Mucosa of rectum (tissue), 2 donors: Measurements from ENCODE around the gene COMMD1.
"Not testable (repeated sequence)": the region's sequence is repeated elsewhere in the genome, so short reads cannot be mapped to it uniquely, and the experiment has no call there.

Experiments used
- H3K27ac ChIP-seq, 2 donors: one replicate each; pipeline ENCODE4 v1.7.0; 2013; ENCODE audit warnings: inconsistent platforms in 2 of 2, low read depth in 2 of 2, low read length in 2 of 2
- H3K27me3 ChIP-seq, 2 donors: one replicate each; pipeline ENCODE4 v1.7.0; 2013; ENCODE audit warnings: low read length in 2 of 2; ENCODE audit not compliant: control insufficient read depth in 2 of 2, insufficient read depth in 2 of 2
- H3K36me3 ChIP-seq, 2 donors: one replicate each; pipeline ENCODE4 v1.7.0; 2013; ENCODE audit warnings: low read length in 2 of 2; ENCODE audit not compliant: control insufficient read depth in 2 of 2, insufficient read depth in 2 of 2
- H3K4me1 ChIP-seq, 2 donors: one replicate each; pipeline ENCODE4 v1.7.0; 2013; ENCODE audit warnings: low read length in 2 of 2, mild to moderate bottlenecking in 1 of 2; ENCODE audit not compliant: control insufficient read depth in 2 of 2, insufficient read depth in 2 of 2
- H3K4me3 ChIP-seq, 2 donors: one replicate each; pipeline ENCODE4 v1.7.0; 2013; ENCODE audit warnings: low read length in 2 of 2
- H3K9ac ChIP-seq, 2 donors: one replicate each; pipeline ENCODE4 v1.7.0; 2013; ENCODE audit warnings: low read length in 2 of 2, low read depth in 1 of 2, mild to moderate bottlenecking in 1 of 2
- H3K9me3 ChIP-seq, 2 donors: one replicate each; pipeline ENCODE4 v1.7.0; 2013; ENCODE audit warnings: low read length in 2 of 2; ENCODE audit not compliant: control insufficient read depth in 2 of 2
- donor health status: healthy.
- donor health status: Normal muscosa, but diverticular disease.

The COMMD1 gene

DNA sequence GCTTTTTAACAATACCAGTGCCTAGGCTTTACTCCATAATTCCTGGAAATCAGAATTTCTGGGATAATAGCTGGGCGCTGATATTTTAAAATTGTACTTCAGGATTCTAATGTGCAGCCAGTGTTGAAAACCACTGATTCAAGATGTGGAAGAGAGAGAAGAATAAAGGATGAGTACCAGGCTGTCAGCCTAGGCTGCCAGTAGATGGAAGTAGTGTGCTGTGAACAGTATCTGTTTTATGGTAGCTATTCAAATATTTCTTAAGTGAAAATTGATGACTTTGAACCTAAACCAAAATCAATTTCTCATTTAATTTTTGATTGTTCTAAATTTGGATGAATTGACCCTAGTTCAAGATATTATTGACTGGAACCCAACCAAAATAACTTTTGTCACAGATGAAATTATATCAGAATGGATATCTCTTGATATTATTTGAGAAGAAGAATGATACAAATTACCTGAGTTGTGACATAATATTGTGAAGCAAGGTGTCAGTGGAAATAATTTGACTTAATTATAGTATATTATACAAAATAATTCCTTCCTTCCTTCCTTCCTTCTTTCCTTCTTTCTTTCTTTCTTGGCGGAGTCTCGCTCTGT is 88.0 kb downstream of the COMMD1 start:
- H3K9ac ChIP-seq: no peak overlapping the region

DNA sequence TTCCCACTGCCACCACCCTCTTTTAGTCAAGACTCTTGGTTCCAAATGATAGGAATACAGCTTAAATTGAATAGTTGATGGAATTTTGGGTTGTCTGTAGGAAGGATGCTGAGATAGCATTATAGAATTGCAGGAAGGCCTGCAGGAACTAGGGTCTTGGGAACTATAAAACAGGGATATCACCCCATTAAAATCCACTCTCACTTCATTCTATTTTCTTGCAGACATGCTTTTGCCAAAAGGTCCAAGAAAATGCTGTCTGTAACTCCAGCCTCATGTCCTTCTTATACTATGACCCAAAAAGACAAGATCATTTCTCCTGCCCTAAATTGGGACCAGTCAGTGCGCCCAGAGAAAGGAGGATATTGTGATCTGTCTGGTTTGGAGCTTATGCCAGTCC is 89.1 kb downstream of the COMMD1 start:
- Histone ChIP-seq H3K4me1 (no peaks in the 10 kb centered on the region), H3K9me3 (no peaks in the 10 kb centered on the region), H3K9ac (no peak overlapping the region), H3K27ac (no peak overlapping the region), H3K36me3 (no peaks in the 10 kb centered on the region), H3K27me3 (no peaks in the 10 kb centered on the region), H3K4me3 (no peak overlapping the region)

More for the DNA sequence above, 88.0 kb downstream of the COMMD1 start:
- Histone ChIP-seq H3K36me3 (no peaks in the 10 kb centered on the region), H3K9me3 (no peaks in the 10 kb centered on the region), H3K4me3 (no peak overlapping the region), H3K27me3 (no peaks in the 10 kb centered on the region), H3K27ac (no peak overlapping the region), H3K4me1 (no peaks in the 10 kb centered on the region)

DNA sequence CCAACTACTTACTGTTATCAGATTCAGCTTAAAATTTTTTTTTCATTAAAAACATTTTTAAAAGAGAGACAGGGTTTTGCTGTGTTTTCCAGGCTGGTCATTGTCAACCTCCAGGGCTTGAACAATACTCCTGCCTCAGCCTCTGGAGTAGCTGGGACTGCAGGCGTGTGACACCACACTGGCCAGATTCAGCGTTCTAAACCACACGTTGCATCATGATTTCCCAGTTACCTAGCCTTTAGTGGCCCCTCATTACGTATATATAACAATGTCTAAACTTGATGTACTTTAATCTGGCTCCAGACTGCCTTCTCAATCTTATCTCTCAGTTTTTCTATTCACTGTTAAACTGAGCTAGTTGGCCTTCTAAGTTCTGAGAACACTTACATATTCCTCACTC is 89.6 kb downstream of the COMMD1 start:
- no peak overlapping the region for H3K27ac ChIP-seq

DNA sequence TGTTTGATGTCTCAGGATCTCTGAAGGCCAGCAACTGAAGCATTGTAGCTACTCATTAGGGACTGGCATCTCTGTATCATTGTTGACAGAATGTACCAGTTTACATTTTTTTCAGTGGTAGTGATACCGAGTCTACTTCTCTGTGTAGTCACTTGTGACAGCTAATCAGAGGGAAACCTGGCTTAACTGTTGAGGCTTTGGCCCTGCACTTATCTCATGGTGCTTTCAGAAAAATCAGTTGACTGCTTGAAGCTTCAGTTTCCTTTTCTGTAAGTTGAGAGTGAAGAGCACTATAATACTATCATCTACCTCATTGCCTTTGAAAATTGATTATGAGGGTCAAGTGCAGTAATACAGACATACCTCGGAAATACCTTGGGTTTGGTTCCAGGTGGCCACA is 90.0 kb downstream of the COMMD1 start:
- H3K9me3 ChIP-seq: no peaks in the 10 kb centered on the region
- no peak overlapping the region for H3K27ac ChIP-seq

More for the DNA sequence above, 89.6 kb downstream of the COMMD1 start:
- Histone ChIP-seq H3K9ac (no peak overlapping the region), H3K36me3 (no peaks in the 10 kb centered on the region), H3K4me3 (no peak overlapping the region), H3K9me3 (no peaks in the 10 kb centered on the region), H3K4me1 (no peaks in the 10 kb centered on the region), H3K27me3 (no peaks in the 10 kb centered on the region)

DNA sequence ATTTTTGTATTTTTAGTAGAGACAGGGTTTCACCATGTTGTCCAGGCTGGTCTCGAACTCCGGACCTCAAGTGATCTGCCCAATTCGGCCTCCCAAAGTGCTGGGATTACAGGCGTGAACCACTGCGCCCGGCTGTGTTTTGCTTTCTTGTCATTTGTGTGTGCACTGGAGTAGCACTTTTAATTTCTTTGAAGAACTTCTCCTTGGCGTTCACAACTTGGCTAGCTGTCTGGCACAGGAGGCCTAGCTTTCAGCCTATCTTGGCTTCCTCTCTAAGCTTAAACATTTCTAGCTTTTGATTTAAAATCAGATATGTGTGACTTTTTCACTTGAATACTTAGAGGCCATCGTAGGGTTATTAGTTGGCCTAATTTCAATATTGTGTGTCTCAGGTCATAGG is 93.0 kb downstream of the COMMD1 start:
- Histone ChIP-seq H3K27ac (no peak overlapping the region), H3K9ac (no peak overlapping the region), H3K9me3 (no peaks in the 10 kb centered on the region), H3K27me3 (no peaks in the 10 kb centered on the region), H3K4me3 (no peak overlapping the region), H3K4me1 (no peaks in the 10 kb centered on the region), H3K36me3 (peaks cover 3 to 6% of the 10 kb centered on the region in 2 donors)

More for the DNA sequence above, 90.0 kb downstream of the COMMD1 start:
- Histone ChIP-seq H3K36me3 (peaks cover 0 to under 1% of the 10 kb centered on the region in 2 donors), H3K4me1 (no peaks in the 10 kb centered on the region), H3K27me3 (no peaks in the 10 kb centered on the region), H3K9ac (no peak overlapping the region), H3K4me3 (no peak overlapping the region)

GRCh38 chr2:62000538-62000937 is 95.1 kb downstream of the COMMD1 start:
- Histone ChIP-seq H3K27ac (no peak overlapping the region), H3K9ac (no peak overlapping the region), H3K4me1 (peaks cover 0 to 5% of the 10 kb centered on the region in 2 donors), H3K27me3 (no peaks in the 10 kb centered on the region), H3K36me3 (peaks cover 3 to 6% of the 10 kb centered on the region in 2 donors), H3K9me3 (no peaks in the 10 kb centered on the region), H3K4me3 (no peak overlapping the region)

GRCh38 chr2:62001431-62001830 is 96.0 kb downstream of the COMMD1 start:
- Histone ChIP-seq H3K4me1 (peaks cover 0 to 5% of the 10 kb centered on the region in 2 donors), H3K27me3 (no peaks in the 10 kb centered on the region), H3K9me3 (no peaks in the 10 kb centered on the region), H3K27ac (no peak overlapping the region), H3K36me3 (peaks cover 3 to 6% of the 10 kb centered on the region in 2 donors), H3K4me3 (no peak overlapping the region), H3K9ac (no peak overlapping the region)

- not testable (repeated sequence) for H3K9me3 ChIP-seq, H3K36me3 ChIP-seq, H3K4me1 ChIP-seq, H3K4me3 ChIP-seq, H3K27me3 ChIP-seq, H3K9ac ChIP-seq
- H3K27ac ChIP-seq: peak overlapping the region in 1 of 2 donors; percentile 51
Measured at GRCh38 chr2:62004428-62004827, 99.0 kb downstream of the COMMD1 start.

GRCh38 chr2:62007555-62007954 is 102.1 kb downstream of the COMMD1 start:
- H3K9me3 ChIP-seq: no peaks in the 10 kb centered on the region

DNA sequence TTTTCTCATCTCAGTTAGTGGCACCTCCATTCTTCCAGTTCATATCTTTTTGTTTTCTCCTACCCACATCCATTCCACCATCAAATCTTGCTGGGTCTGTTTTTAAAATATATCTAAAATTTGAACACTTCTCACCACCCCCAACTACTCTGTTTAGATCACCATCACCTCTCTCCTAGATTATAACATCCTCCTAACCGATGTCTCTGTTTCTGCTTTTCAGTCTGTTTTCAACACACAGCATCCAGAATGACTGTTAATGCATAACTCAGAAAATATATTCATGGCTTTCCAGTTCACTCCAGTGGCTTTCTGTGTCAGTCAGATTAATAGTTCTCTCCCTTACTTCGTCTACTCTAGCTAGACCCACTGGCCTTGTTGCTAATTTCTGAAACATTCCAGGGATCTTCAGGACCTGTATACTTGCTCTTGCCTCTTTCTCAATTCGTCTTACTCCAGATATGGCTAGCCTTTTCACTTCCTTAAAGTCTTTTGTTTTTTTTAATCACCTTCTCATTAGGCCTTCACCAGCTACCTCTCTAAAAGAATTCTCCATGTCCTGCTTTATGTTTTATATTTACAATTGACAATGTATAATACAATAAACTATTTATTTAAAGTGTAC is 105.3 kb downstream of the COMMD1 start:
- no peaks in the 10 kb centered on the region for H3K27me3 ChIP-seq
- peaks cover 3 to 6% of the 10 kb centered on the region in 2 donors for H3K4me1 ChIP-seq
- H3K9ac ChIP-seq: no peak overlapping the region
- H3K9me3 ChIP-seq: no peaks in the 10 kb centered on the region
- no peak overlapping the region for H3K4me3 ChIP-seq
- H3K36me3 ChIP-seq: no peaks in the 10 kb centered on the region
- no peak overlapping the region for H3K27ac ChIP-seq

More at GRCh38 chr2:62007555-62007954, 102.1 kb downstream of the COMMD1 start:
- H3K9ac ChIP-seq: no peak overlapping the region
- peaks cover 0 to 5% of the 10 kb centered on the region in 2 donors for H3K4me1 ChIP-seq
- H3K27ac ChIP-seq: no peak overlapping the region
- no peak overlapping the region for H3K4me3 ChIP-seq
- no peaks in the 10 kb centered on the region for H3K27me3 ChIP-seq
- H3K36me3 ChIP-seq: no peaks in the 10 kb centered on the region
